ENCODE results near the gene NTN1. TPM values are rescaled to one million over a fixed set of nuclear protein-coding genes. Genes with fewer than 3 reads are reported as not detected.

The NTN1 gene
- total RNA-seq, 1 donor from 2014 or later = 0.45 TPM

DNA sequence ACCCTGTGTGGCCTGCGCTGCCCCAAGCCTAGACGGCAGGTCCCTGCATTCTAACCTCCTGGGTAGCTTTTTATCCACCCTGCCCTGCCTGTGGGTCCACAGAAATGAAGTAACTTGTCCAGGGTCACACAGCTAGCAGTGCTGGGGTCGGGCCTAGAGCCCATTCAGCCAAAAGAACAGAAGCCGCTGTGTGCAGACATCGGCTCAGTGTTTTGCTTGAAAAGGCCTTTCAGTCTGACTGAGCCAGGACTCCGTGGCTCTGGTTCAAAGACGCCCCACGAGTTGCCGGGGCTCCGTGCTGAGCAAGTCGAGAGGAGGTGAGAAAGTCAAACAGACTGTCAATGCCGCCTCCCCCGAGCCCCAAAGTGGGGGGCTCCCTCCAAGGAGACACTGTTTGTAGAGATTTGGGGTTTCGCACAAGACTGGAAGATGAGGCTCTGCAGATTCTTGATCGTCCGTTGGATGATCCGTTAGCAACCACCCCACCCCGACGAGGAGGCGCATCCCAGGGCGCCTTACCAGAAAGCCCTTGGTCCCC is 226.2 kb downstream of the NTN1 start:
- H3K36me3 Mint-ChIP-seq = no peaks in the 10 kb centered on the region

DNA sequence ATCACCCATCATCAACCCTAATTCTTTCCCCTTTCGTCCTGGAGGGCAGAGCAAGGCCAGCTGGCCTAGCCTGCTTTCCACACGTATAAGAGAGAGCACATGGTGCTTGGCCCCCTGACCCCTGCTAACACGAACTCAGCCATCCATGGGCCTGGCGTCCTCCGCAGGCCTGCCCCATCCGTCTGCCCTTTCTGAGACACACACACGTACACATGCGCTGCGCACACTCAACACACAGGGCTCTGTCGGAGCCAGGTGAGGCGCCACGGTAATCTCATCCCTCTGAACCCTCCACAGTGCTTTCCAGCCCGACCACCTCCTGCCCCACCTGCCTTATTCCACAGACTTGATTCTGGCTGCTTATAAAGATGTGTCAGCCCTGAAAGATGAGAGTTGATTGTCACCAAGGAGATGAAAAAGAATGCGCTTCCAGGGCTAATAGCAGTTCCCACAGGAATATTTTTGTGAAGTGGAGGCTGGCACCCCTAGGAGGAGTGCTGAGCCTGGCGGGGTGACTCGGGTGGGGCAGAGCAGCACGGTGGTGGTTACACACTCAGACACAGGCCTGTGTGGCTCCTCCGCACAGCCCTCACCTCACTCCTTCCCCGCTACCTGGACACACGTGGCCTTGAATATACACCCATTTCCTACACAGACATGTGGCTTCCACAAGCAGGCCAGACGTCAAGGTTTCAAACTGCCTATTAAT is 228.1 kb downstream of the NTN1 start:
- no peak for TF ChIP-seq EZH2 (IDR thresholded peaks at IDR 0.05)
- TF ChIP-seq EZH2phosphoT487 (IDR thresholded peaks at IDR 0.05) = no peak
- TF ChIP-seq, protein P1, sequence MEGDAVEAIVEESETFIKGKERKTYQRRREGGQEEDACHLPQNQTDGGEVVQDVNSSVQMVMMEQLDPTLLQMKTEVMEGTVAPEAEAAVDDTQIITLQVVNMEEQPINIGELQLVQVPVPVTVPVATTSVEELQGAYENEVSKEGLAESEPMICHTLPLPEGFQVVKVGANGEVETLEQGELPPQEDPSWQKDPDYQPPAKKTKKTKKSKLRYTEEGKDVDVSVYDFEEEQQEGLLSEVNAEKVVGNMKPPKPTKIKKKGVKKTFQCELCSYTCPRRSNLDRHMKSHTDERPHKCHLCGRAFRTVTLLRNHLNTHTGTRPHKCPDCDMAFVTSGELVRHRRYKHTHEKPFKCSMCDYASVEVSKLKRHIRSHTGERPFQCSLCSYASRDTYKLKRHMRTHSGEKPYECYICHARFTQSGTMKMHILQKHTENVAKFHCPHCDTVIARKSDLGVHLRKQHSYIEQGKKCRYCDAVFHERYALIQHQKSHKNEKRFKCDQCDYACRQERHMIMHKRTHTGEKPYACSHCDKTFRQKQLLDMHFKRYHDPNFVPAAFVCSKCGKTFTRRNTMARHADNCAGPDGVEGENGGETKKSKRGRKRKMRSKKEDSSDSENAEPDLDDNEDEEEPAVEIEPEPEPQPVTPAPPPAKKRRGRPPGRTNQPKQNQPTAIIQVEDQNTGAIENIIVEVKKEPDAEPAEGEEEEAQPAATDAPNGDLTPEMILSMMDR (IDR thresholded peaks at IDR 0.05) = no peak
- no peaks in the 10 kb centered on the region for H3K36me3 ChIP-seq
- no peak overlapping the region for H3K27ac ChIP-seq
- no peak overlapping the region for H3K9ac ChIP-seq
- Mint-ChIP-seq H3K9me3 (no peaks in the 10 kb centered on the region), H3K36me3 (no peaks in the 10 kb centered on the region), H3K4me1 (peaks cover 26% of the 10 kb centered on the region), H3K27ac (peak overlapping the region; percentile 26), H3K27me3 (ENCODE audit: insufficient read depth, low read depth) (peaks cover 2% of the 10 kb centered on the region), H3K4me3 (no peak overlapping the region)
- H3F3A ChIP-seq (ENCODE audit: low read depth) = no peaks in the 10 kb centered on the region
- H3K9me3 ChIP-seq (ENCODE audit: low read depth) = no peaks in the 10 kb centered on the region
- H4K20me1 ChIP-seq (ENCODE audit: low read depth) = peaks cover 10% of the 10 kb centered on the region
- no peak overlapping the region for H2AFZ ChIP-seq (replicated peaks)
- no peaks in the 10 kb centered on the region for H3K27me3 ChIP-seq
- no peak for DNase-seq (ENCODE audit: low spot score)
- H3K4me3 ChIP-seq = no peak overlapping the region
- H3K4me1 ChIP-seq = peaks cover 4% of the 10 kb centered on the region
- H3K4me2 ChIP-seq = no peak overlapping the region
- no peaks in the 10 kb centered on the region for H3K79me2 ChIP-seq (ENCODE audit: low read depth)

More for the DNA sequence above, 226.2 kb downstream of the NTN1 start:
- peaks cover 26% of the 10 kb centered on the region for H3K4me1 Mint-ChIP-seq
- H4K20me1 ChIP-seq (ENCODE audit: low read depth) = peaks cover 17% of the 10 kb centered on the region
- peaks cover 4% of the 10 kb centered on the region for H3K4me1 ChIP-seq
- H2AFZ ChIP-seq (replicated peaks) = no peak overlapping the region
- DNase-seq (ENCODE audit: low spot score) = no peak
- H3K9me3 ChIP-seq (ENCODE audit: low read depth) = no peaks in the 10 kb centered on the region
- H3K4me3 Mint-ChIP-seq = no peak overlapping the region
- H3K4me3 ChIP-seq = no peak overlapping the region
- no peak overlapping the region for H3K4me2 ChIP-seq
- H3K79me2 ChIP-seq (ENCODE audit: low read depth) = no peaks in the 10 kb centered on the region
- peak overlapping the region; percentile 51 for H3K27ac Mint-ChIP-seq
- H3K9ac ChIP-seq = no peak overlapping the region
- peaks cover 2% of the 10 kb centered on the region for H3K27me3 Mint-ChIP-seq (ENCODE audit: insufficient read depth, low read depth)
- no peak overlapping the region for H3K27ac ChIP-seq
- no peaks in the 10 kb centered on the region for H3K9me3 Mint-ChIP-seq
- no peaks in the 10 kb centered on the region for H3K36me3 ChIP-seq
- H3F3A ChIP-seq (ENCODE audit: low read depth) = no peaks in the 10 kb centered on the region
- TF ChIP-seq, protein P1 (IDR thresholded peaks at IDR 0.05) = no peak
- TF ChIP-seq EZH2phosphoT487 (IDR thresholded peaks at IDR 0.05) (no peak), EZH2 (IDR thresholded peaks at IDR 0.05) (no peak)
- no peaks in the 10 kb centered on the region for H3K27me3 ChIP-seq

DNA sequence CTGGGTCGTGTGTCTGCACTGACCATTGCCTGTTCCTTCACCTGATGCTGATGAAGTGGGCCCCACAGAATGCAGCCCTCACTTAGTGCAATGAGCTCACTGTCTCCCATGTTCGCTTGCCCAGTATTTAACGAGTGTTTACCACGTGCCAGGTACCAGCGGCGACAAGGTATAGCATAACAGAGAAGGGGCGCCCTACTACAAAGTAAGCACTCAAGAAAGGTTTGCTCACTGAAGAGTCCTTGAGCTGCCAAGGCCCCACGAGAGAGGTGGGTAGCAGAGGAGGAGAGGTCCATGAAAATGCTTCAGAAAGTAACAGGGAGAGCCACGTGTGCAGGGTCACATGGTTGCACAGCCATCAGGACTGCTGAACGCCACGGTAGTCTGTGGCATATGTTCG is 230.0 kb downstream of the NTN1 start:
- Mint-ChIP-seq H3K4me1 (peaks cover 22% of the 10 kb centered on the region), H3K27ac (no peak overlapping the region), H3K27me3 (ENCODE audit: insufficient read depth, low read depth) (peaks cover 2% of the 10 kb centered on the region), H3K36me3 (no peaks in the 10 kb centered on the region), H3K9me3 (no peaks in the 10 kb centered on the region), H3K4me3 (no peak overlapping the region)
- no peak overlapping the region for H3K4me3 ChIP-seq
- H3K4me1 ChIP-seq = no peaks in the 10 kb centered on the region
- DNase-seq (ENCODE audit: low spot score) = no peak
- no peaks in the 10 kb centered on the region for H3K79me2 ChIP-seq (ENCODE audit: low read depth)
- no peak overlapping the region for H2AFZ ChIP-seq (replicated peaks)
- H3K9ac ChIP-seq = no peak overlapping the region
- no peak overlapping the region for H3K27ac ChIP-seq
- peaks cover 5% of the 10 kb centered on the region for H4K20me1 ChIP-seq (ENCODE audit: low read depth)
- no peak overlapping the region for H3K4me2 ChIP-seq
- H3F3A ChIP-seq (ENCODE audit: low read depth) = no peaks in the 10 kb centered on the region
- TF ChIP-seq EZH2 (IDR thresholded peaks at IDR 0.05) (no peak), EZH2phosphoT487 (IDR thresholded peaks at IDR 0.05) (no peak)
- TF ChIP-seq, protein P1 (IDR thresholded peaks at IDR 0.05) = no peak
- no peaks in the 10 kb centered on the region for H3K27me3 ChIP-seq
- no peaks in the 10 kb centered on the region for H3K9me3 ChIP-seq (ENCODE audit: low read depth)
- H3K36me3 ChIP-seq = no peaks in the 10 kb centered on the region
